GM19238 (cell line): ENCODE data around the gene ZNF546.
"Not testable (repeated sequence)": the region's sequence is repeated elsewhere in the genome, so short reads cannot be mapped to it uniquely, and the experiment has no call there.

Experiments used
- DNase-seq: peaks from one replicate; pipeline ENCODE4 v3.0.0; 2011; ENCODE audit warnings: low spot score; ENCODE audit not compliant: insufficient read length

The ZNF546 gene

GRCh38 chr19:39983695-39984300, 13.1 kb upstream of the ZNF546 start:
- no peak for DNase-seq

GRCh38 chr19:39986643-39987042, 10.2 kb upstream of the ZNF546 start:
- DNase-seq = no peak

GRCh38 chr19:39987167-39987566, 9.7 kb upstream of the ZNF546 start:
- DNase-seq = no peak

- no peak for DNase-seq
Observed at GRCh38 chr19:39987596-39987995, 9.3 kb upstream of the ZNF546 start.

- DNase-seq = no peak
Observed at GRCh38 chr19:39993605-39994004, 3.3 kb upstream of the ZNF546 start.

GRCh38 chr19:39994361-39994760, 2.5 kb upstream of the ZNF546 start:
- no peak for DNase-seq

GRCh38 chr19:39995794-39996193, 1.1 kb upstream of the ZNF546 start:
- DNase-seq = no peak

- DNase-seq = peak; percentile 11
Observed at GRCh38 chr19:39996218-39996810, 546 bp upstream of the ZNF546 start.

GRCh38 chr19:39997638-39998216, 867 bp downstream of the ZNF546 start:
- no peak for DNase-seq

- DNase-seq = no peak
Observed at GRCh38 chr19:39998501-39998900, 1.6 kb downstream of the ZNF546 start.

GRCh38 chr19:40005691-40006272, 8.9 kb downstream of the ZNF546 start:
- no peak for DNase-seq

GRCh38 chr19:40006273-40006691, 9.4 kb downstream of the ZNF546 start:
- DNase-seq = no peak

- DNase-seq = no peak
Observed at GRCh38 chr19:40009674-40010073, 12.8 kb downstream of the ZNF546 start.

- DNase-seq = no peak
Observed at GRCh38 chr19:40013991-40014390, 17.1 kb downstream of the ZNF546 start.

GRCh38 chr19:40023969-40024368, 27.1 kb downstream of the ZNF546 start:
- no peak for DNase-seq

GRCh38 chr19:40025938-40026596, 29.2 kb downstream of the ZNF546 start:
- no peak for DNase-seq

- no peak for DNase-seq
Observed at GRCh38 chr19:40026597-40026970, 29.7 kb downstream of the ZNF546 start.

- no peak for DNase-seq
Observed at GRCh38 chr19:40033989-40034560, 37.2 kb downstream of the ZNF546 start.

GRCh38 chr19:40035996-40036395, 39.1 kb downstream of the ZNF546 start:
- no peak for DNase-seq

GRCh38 chr19:40038047-40038446, 41.2 kb downstream of the ZNF546 start:
- DNase-seq = not testable (repeated sequence)

GRCh38 chr19:40041718-40042117, 44.9 kb downstream of the ZNF546 start:
- DNase-seq = not testable (repeated sequence)

- no peak for DNase-seq
Observed at GRCh38 chr19:40053491-40053890, 56.6 kb downstream of the ZNF546 start.
